Measurements from ENCODE around the gene DYRK1A. TPM values are rescaled to one million over a fixed set of nuclear protein-coding genes. Genes with fewer than 3 reads are reported as not detected.

The DYRK1A gene
- polyA plus RNA-seq, 1 donor from 2014 or later: 94.8 TPM

DNA sequence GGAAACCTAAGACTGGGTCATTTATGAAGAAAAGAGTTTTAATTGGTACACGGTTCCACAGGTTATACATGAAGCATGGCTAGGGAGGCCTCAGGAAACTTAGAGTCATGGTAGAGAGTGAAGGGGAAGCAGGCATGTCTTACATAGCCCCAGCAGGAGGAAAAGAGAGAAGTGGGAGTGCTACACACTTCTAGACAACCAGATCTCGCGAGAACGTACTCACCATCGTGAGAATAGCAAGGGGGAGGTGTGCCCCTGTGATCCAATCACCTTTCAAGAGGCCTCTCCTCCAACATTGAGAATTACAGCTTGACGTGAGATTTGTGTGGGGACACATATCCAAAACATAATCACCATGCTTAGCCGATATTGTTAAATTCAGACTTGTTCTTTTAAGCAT lies 62.8 kb downstream of the DYRK1A start:
- H4K20me1 ChIP-seq (ENCODE audit: insufficient read depth): no peaks in the 10 kb centered on the region
- peaks cover 72% of the 10 kb centered on the region for H3K79me2 ChIP-seq (replicated peaks; ENCODE audit: insufficient read depth, low read length)

DNA sequence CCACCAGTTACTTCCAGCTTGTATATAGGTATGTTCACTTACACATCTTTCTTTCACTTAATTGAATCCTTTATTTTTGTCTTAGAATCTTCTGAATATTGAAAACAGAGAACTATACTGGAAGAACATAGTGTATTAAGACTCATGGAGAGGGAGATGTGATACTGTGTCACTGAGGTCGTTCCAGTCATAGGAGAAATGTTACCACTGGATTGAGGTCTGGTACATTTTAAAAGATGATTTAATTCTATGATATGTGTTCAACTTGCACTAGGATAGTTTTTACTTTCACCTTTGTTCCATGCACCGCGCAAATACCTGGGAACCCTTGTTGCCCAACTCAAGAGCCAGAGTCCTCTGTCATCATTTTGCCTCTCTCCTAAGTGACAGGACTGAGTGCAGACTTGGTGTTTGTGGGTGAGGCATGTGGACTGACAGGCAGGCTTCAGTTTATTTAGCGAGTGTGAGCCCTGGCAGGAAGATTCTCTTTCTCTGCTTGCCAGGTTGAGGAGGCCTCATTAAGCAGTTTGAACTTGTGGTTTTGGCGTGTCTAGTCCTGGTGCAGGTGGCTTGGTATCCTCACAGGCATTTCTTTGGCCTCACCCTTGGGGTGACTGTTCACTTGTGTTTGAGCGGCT lies 63.7 kb downstream of the DYRK1A start:
- Histone ChIP-seq H3K4me3 (ENCODE audit: low read length) (no peak overlapping the region), H3K79me2 (replicated peaks; ENCODE audit: insufficient read depth, low read length) (peaks cover 70% of the 10 kb centered on the region), H3F3A (ENCODE audit: insufficient read depth, low read length, poor library complexity, severe bottlenecking) (no peaks in the 10 kb centered on the region), H3K4me2 (ENCODE audit: low read length) (no peak overlapping the region), H3K9me3 (ENCODE audit: low read length) (no peaks in the 10 kb centered on the region), H3K27ac (ENCODE audit: low read length) (no peak overlapping the region), H2AFZ (ENCODE audit: low read depth, low read length) (no peak overlapping the region), H4K20me1 (ENCODE audit: insufficient read depth) (no peaks in the 10 kb centered on the region), H3K9me2 (ENCODE audit: insufficient read depth, low read length) (no peaks in the 10 kb centered on the region), H3K36me3 (ENCODE audit: insufficient read depth, low read length) (peaks cover 5% of the 10 kb centered on the region), H3K9ac (ENCODE audit: low read length) (no peak overlapping the region), H3K27me3 (ENCODE audit: insufficient read depth, low read depth, low read length) (no peaks in the 10 kb centered on the region)
- TF ChIP-seq EZH2 (IDR thresholded peaks at IDR 0.05; ENCODE audit: borderline replicate concordance, insufficient read depth, low read length, poor library complexity, severe bottlenecking) (no peak), SMC3 (conservative IDR thresholded peaks at IDR 0.05; ENCODE audit: poor library complexity) (no peak), EP300 (conservative IDR thresholded peaks at IDR 0.05; ENCODE audit: poor library complexity, severe bottlenecking) (no peak), CTCF (IDR thresholded peaks at IDR 0.05; ENCODE audit: poor library complexity, severe bottlenecking) (no peak), TAF1 (IDR thresholded peaks at IDR 0.05; ENCODE audit: low read depth) (no peak), RAD21 (conservative IDR thresholded peaks at IDR 0.05) (no peak), POLR2AphosphoS5 (IDR thresholded peaks at IDR 0.05) (no peak)
- TF ChIP-seq, protein P1, sequence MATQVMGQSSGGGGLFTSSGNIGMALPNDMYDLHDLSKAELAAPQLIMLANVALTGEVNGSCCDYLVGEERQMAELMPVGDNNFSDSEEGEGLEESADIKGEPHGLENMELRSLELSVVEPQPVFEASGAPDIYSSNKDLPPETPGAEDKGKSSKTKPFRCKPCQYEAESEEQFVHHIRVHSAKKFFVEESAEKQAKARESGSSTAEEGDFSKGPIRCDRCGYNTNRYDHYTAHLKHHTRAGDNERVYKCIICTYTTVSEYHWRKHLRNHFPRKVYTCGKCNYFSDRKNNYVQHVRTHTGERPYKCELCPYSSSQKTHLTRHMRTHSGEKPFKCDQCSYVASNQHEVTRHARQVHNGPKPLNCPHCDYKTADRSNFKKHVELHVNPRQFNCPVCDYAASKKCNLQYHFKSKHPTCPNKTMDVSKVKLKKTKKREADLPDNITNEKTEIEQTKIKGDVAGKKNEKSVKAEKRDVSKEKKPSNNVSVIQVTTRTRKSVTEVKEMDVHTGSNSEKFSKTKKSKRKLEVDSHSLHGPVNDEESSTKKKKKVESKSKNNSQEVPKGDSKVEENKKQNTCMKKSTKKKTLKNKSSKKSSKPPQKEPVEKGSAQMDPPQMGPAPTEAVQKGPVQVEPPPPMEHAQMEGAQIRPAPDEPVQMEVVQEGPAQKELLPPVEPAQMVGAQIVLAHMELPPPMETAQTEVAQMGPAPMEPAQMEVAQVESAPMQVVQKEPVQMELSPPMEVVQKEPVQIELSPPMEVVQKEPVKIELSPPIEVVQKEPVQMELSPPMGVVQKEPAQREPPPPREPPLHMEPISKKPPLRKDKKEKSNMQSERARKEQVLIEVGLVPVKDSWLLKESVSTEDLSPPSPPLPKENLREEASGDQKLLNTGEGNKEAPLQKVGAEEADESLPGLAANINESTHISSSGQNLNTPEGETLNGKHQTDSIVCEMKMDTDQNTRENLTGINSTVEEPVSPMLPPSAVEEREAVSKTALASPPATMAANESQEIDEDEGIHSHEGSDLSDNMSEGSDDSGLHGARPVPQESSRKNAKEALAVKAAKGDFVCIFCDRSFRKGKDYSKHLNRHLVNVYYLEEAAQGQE (IDR thresholded peaks at IDR 0.05; ENCODE audit: borderline replicate concordance): no peak

More for the DNA sequence above, 62.8 kb downstream of the DYRK1A start:
- Histone ChIP-seq H3K4me2 (ENCODE audit: low read length) (no peak overlapping the region), H3K9ac (ENCODE audit: low read length) (no peak overlapping the region), H3K9me2 (ENCODE audit: insufficient read depth, low read length) (no peaks in the 10 kb centered on the region), H3K27ac (ENCODE audit: low read length) (no peak overlapping the region), H3K4me3 (ENCODE audit: low read length) (no peak overlapping the region), H3F3A (ENCODE audit: insufficient read depth, low read length, poor library complexity, severe bottlenecking) (no peaks in the 10 kb centered on the region), H3K9me3 (ENCODE audit: low read length) (no peaks in the 10 kb centered on the region), H3K36me3 (ENCODE audit: insufficient read depth, low read length) (peaks cover 5% of the 10 kb centered on the region), H3K27me3 (ENCODE audit: insufficient read depth, low read depth, low read length) (no peaks in the 10 kb centered on the region), H2AFZ (ENCODE audit: low read depth, low read length) (no peak overlapping the region)
- TF ChIP-seq EZH2 (IDR thresholded peaks at IDR 0.05; ENCODE audit: borderline replicate concordance, insufficient read depth, low read length, poor library complexity, severe bottlenecking): no peak
- no peak for TF ChIP-seq MXI1 (conservative IDR thresholded peaks at IDR 0.05; ENCODE audit: poor library complexity, severe bottlenecking)
- no peak for TF ChIP-seq RAD21 (conservative IDR thresholded peaks at IDR 0.05)
- TF ChIP-seq SMC3 (conservative IDR thresholded peaks at IDR 0.05; ENCODE audit: poor library complexity): no peak
- TF ChIP-seq, protein P1 (IDR thresholded peaks at IDR 0.05; ENCODE audit: borderline replicate concordance): no peak
- TF ChIP-seq EP300 (conservative IDR thresholded peaks at IDR 0.05; ENCODE audit: poor library complexity, severe bottlenecking): no peak
- no peak for TF ChIP-seq TAF1 (IDR thresholded peaks at IDR 0.05; ENCODE audit: low read depth)
- TF ChIP-seq POLR2AphosphoS5 (IDR thresholded peaks at IDR 0.05): no peak
- no peak for TF ChIP-seq CTCF (IDR thresholded peaks at IDR 0.05; ENCODE audit: poor library complexity, severe bottlenecking)
